Right cardiac atrium (tissue), 5 donors: Measurements from ENCODE around the gene FAM131B. TPM values are rescaled to one million over a fixed set of nuclear protein-coding genes. Genes with fewer than 3 reads are reported as not detected.
"Not testable (repeated sequence)": the region's sequence is repeated elsewhere in the genome, so short reads cannot be mapped to it uniquely, and the experiment has no call there.

Experiments used
- ATAC-seq, 2 donors: fragments of 200-7000 bp; cut with Tn5 transposase; one replicate each; pipeline versions ENCODE4 v1.8.0 to v1.9.1; 2020; ENCODE audit warnings: moderate library complexity in 2 of 2, mild to moderate bottlenecking in 1 of 2
- DNase-seq, 3 donors: peaks; one replicate each; pipeline ENCODE4 v3.0.0-alpha.2; 2020
- H3K27ac ChIP-seq: one replicate; pipeline ENCODE4 v1.5.1; 2013; ENCODE audit warnings: mild to moderate bottlenecking, low read length, control low read depth, moderate library complexity
- H3K27me3 ChIP-seq: one replicate; pipeline ENCODE4 v1.6.1; 2013; ENCODE audit not compliant: control insufficient read depth, insufficient read depth
- H3K4me1 ChIP-seq: one replicate; pipeline ENCODE4 v1.6.1; 2013; ENCODE audit warnings: low read length; ENCODE audit not compliant: control insufficient read depth, insufficient read depth
- H3K4me3 ChIP-seq: one replicate; pipeline ENCODE4 v1.5.1; 2013; ENCODE audit warnings: low read length, control low read depth
- H3K9me3 ChIP-seq: one replicate; pipeline ENCODE4 v1.6.1; 2013; ENCODE audit warnings: low read length; ENCODE audit not compliant: control insufficient read depth
- WGBS: extraction: QIAGEN DNeasy Blood & Tissue Kit; methylation state at CpG from one replicate; pipeline ENCODE4 v1.1.7; 2013; 5-methylcytosine and 5-hydroxymethylcytosine counted together
- intact Hi-C, 4 donors: fragments of 100-400 bp; cut with DNase I; formaldehyde crosslinking; loops; one replicate each; pipeline versions ENCODE4 v1.11.0 to v1.14.0; 2022 to 2023
- polyA plus RNA-seq: library from polyadenylated mRNA; stranded (reverse); fragments of 200-250 nt; gene quantifications from one replicate; pipeline ENCODE4 v1.2.3, GENCODE V29; 2013
- total RNA-seq, 4 donors: library from RNA; stranded (reverse); fragmentation: NEBNext Ultra II Directional; extraction: Animal tissue kit (Norgen Biotek cat#: 25700); gene quantifications; one replicate each; pipeline ENCODE4 v1.2.1, GENCODE V29; 2021
- donor health status: healthy with polysubstance abuse.
- donor health status: DM: no; HTN: yes; CAD: no.
- donor health status: DM: no; HTN: no; CAD: no.
- donor health status: DM: no; HTN: yes; CAD: no; lungs with severe emphysema.
- donor health status: DM: yes; HTN: yes; CAD: no.

Gene FAM131B
- total and polyA plus RNA-seq, 5 donors: 0.21 to 0.51 (median 0.36) TPM

DNA sequence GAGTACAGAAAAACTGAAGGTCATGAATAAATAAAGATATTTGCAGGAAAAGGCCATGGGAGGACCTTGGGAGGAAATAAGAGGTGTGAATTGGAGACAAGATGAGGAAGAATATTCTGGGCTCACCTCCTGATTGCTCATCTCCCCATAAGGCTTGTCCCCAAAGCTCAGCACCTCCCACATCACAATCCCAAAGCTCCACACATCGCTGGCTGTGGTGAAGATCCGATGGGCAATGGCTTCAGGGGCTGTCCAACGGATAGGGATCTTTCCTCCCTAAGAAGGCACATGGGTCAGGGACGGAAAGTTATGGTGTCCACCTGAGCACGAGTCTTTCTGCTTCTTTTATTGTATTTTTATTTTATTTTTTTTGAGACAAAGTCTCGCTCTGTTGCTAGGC lies 31.6 kb upstream of the FAM131B start:
- Histone ChIP-seq H3K4me1 (peaks cover 25% of the 10 kb centered on the region), H3K27me3 (no peaks in the 10 kb centered on the region), H3K4me3 (no peak overlapping the region), H3K27ac (no peak overlapping the region), H3K9me3 (no peaks in the 10 kb centered on the region)
- intact Hi-C loops: no loop called here
- ATAC-seq (no peak), DNase-seq (no peak)
- WGBS: 97% methylated on average over 6 of the region's 6 CpGs

DNA sequence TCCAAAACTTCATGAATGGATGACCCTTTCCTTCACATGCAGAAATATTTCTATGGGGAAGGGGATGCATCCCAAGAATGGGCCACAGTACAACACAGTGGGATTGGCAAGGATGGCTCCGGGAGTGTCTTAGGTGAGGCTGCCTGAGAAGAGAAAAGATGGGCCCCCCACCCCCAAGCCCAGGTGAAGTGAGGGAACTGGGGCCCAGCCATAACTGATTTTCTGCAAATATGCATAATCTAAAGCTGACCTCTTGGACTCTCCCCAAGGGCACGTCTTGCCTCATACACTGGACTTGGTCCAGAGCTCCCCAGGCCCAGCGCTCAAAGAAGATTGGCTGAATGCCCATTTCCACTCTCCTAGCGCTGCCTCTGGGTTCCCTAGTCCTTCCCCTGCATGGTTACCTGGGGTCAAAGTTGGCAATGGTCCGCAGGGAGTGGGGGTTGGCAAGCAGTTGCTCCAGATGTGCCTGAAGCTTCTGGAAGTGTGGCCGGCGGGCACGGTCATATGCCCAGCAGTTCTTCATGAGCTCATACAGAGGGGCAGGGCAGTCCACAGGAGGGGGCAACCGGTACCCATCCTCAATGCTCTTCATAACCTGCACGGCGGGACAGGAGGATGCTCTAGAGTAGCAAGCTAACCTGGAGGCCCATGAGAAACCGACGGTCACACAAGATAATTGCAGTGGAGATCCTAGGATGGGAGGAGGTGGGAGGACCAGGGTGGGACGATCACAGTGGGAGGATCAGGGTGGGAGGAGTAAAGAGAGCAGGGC lies 30.9 kb upstream of the FAM131B start:
- H3K27ac ChIP-seq: no peak overlapping the region
- peaks cover 25% of the 10 kb centered on the region for H3K4me1 ChIP-seq

GRCh38 chr7:143392875-143393266 lies 30.4 kb upstream of the FAM131B start:
- H3K27me3 ChIP-seq: no peaks in the 10 kb centered on the region
- peaks cover 25% of the 10 kb centered on the region for H3K4me1 ChIP-seq
- DNase-seq: peak in 1 of 3 donors; percentile 61
- no peaks in the 10 kb centered on the region for H3K9me3 ChIP-seq
- intact Hi-C loops: no loop called here
- WGBS: 81% methylated on average over 6 of the region's 6 CpGs
- no peak for ATAC-seq
- H3K27ac ChIP-seq: no peak overlapping the region
- H3K4me3 ChIP-seq: no peak overlapping the region

More for the DNA sequence above, 30.9 kb upstream of the FAM131B start:
- WGBS: 76% methylated on average over 14 of the region's 14 CpGs
- no peak overlapping the region for H3K4me3 ChIP-seq
- intact Hi-C loops: no loop called here
- DNase-seq (peak in 2 of 3 donors; percentile 35 to 62), ATAC-seq (no peak)
- no peaks in the 10 kb centered on the region for H3K27me3 ChIP-seq
- H3K9me3 ChIP-seq: no peaks in the 10 kb centered on the region

- ATAC-seq, intact Hi-C loops, H3K27me3 ChIP-seq, H3K4me3 ChIP-seq, H3K9me3 ChIP-seq: not testable (repeated sequence)
- 72% methylated on average over 8 of the region's 8 CpGs for WGBS
- H3K4me1 ChIP-seq: peaks cover 25% of the 10 kb centered on the region
- DNase-seq: peak in 2 of 3 donors; percentile 55 to 72
- peak overlapping the region; percentile 44 for H3K27ac ChIP-seq
Observed at GRCh38 chr7:143392427-143392826, 29.9 kb upstream of the FAM131B start.

DNA sequence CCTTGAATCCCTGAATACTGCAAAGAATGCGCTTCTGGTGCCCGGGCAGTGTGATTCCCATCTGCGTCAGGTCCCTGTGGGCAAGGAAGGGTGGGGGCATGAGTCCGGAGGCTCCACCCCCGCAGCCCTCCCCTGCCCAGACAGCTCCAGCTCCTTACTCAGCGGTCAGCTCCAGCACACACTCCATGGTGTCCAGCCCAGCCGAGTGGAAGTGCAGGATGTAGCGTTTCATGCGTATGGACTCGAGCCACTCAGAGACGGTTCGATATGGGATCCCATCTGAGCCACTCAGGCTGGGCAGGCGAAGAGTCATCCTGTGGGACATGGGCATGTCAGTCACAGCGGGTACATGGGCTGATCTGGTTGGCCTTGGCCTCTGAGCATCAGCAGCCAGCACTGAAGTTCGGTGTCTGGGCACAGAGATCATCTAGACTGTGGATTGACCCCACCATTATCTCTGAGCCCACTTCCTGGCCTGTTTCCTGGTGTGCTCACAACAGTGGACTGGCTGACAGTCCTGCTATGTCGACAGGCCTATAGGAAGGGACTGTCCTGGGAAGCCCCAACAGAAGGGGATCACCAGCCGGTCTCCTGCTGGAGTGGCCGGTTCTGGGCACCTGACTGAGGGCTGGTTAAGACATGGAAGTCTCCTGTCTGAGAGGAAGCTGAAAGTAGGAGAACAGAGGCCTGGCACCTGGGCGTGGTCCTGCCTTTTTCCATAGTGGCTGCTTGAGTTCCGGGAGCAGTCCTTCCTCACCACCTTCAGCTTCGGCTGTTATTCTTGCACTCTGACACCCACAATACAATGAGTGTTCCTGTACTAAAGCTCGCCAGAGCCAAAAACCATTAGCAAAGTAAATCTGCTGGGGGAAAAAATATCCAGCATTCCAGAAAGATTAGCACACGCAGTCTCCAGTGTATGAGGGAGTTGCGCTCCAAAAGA lies 29.2 kb upstream of the FAM131B start:
- no peaks in the 10 kb centered on the region for H3K9me3 ChIP-seq
- ATAC-seq (peak; percentile 79 to 83), DNase-seq (peak; percentile 84 to 93 (median 92))
- intact Hi-C loops: no loop called here
- peaks cover 25% of the 10 kb centered on the region for H3K4me1 ChIP-seq
- peak overlapping the region; percentile 78 for H3K27ac ChIP-seq
- no peaks in the 10 kb centered on the region for H3K27me3 ChIP-seq
- 29% methylated on average over 24 of the region's 24 CpGs for WGBS
- no peak overlapping the region for H3K4me3 ChIP-seq

GRCh38 chr7:143390773-143391317 lies 28.3 kb upstream of the FAM131B start:
- intact Hi-C loops: no loop called here
- WGBS: 75% methylated on average over 9 of the region's 9 CpGs
- H3K27me3 ChIP-seq: no peaks in the 10 kb centered on the region
- peak overlapping the region; percentile 55 for H3K27ac ChIP-seq
- H3K4me1 ChIP-seq: peaks cover 29% of the 10 kb centered on the region
- DNase-seq: peak in 1 of 3 donors; percentile 65
- no peaks in the 10 kb centered on the region for H3K9me3 ChIP-seq
- ATAC-seq: no peak
- no peak overlapping the region for H3K4me3 ChIP-seq

GRCh38 chr7:143390104-143390772 lies 27.7 kb upstream of the FAM131B start:
- no peak for DNase-seq
- no peaks in the 10 kb centered on the region for H3K9me3 ChIP-seq
- H3K4me3 ChIP-seq: no peak overlapping the region
- WGBS: 82% methylated on average over 10 of the region's 10 CpGs
- H3K4me1 ChIP-seq: peaks cover 26% of the 10 kb centered on the region
- no peak overlapping the region for H3K27ac ChIP-seq
- H3K27me3 ChIP-seq: no peaks in the 10 kb centered on the region
- intact Hi-C loops: no loop called here
- ATAC-seq: no peak

- WGBS: 85% methylated on average over 15 of the region's 15 CpGs
- no peak for ATAC-seq
- peaks cover 29% of the 10 kb centered on the region for H3K4me1 ChIP-seq
Observed at GRCh38 chr7:143389316-143390103, 27.0 kb upstream of the FAM131B start.

GRCh38 chr7:143388491-143389101 lies 26.1 kb upstream of the FAM131B start:
- ATAC-seq (no peak), DNase-seq (peak in 1 of 3 donors; percentile 62)
- Histone ChIP-seq H3K27ac (no peak overlapping the region), H3K9me3 (no peaks in the 10 kb centered on the region), H3K27me3 (no peaks in the 10 kb centered on the region), H3K4me3 (no peak overlapping the region), H3K4me1 (peaks cover 33% of the 10 kb centered on the region)
- 88% methylated on average over 28 of the region's 28 CpGs for WGBS
- intact Hi-C loops: loop anchor here in 1 of 4 donors (10.0 kb wide), 1 partner anchor 124 kb away; the partner anchor contains the start of gene GSTK1

More at GRCh38 chr7:143389316-143390103, 27.0 kb upstream of the FAM131B start:
- no peak overlapping the region for H3K4me3 ChIP-seq
- no peaks in the 10 kb centered on the region for H3K9me3 ChIP-seq
- H3K27me3 ChIP-seq: no peaks in the 10 kb centered on the region
- intact Hi-C loops: loop anchor here in 1 of 4 donors (10.0 kb wide), 1 partner anchor 125 kb away; the partner anchor contains the start of gene GSTK1
- no peak overlapping the region for H3K27ac ChIP-seq
- DNase-seq: no peak
